GM23248 (cell line): Measurements from ENCODE around the gene CYP51A1. TPM values are rescaled to one million over a fixed set of nuclear protein-coding genes. Genes with fewer than 3 reads are reported as not detected.

Source experiments
- DNase-seq: peaks from one replicate; pipeline ENCODE4 v3.0.0-alpha.2; 2015
- H2AFZ ChIP-seq: fragments of 200-600 bp; sonication (generic); 2 replicates; pipeline ENCODE4 v1.6.1; 2016; ENCODE audit warnings: antibody characterized with exemption
- H3F3A ChIP-seq: fragments of 200-600 bp; sonication (generic); 2 replicates; pipeline ENCODE4 v1.6.1; 2016; ENCODE audit warnings: mild to moderate bottlenecking, antibody characterized with exemption, mixed run types; ENCODE audit not compliant: insufficient read depth
- H3K27ac ChIP-seq: fragments of 200-600 bp; sonication (generic); 2 replicates; pipeline ENCODE4 v1.5.1; 2016; ENCODE audit warnings: mild to moderate bottlenecking
- H3K27me3 ChIP-seq: fragments of 200-600 bp; sonication (generic); replicated peaks from 2 replicates; pipeline ENCODE4 v1.6.1; 2016; ENCODE audit warnings: mild to moderate bottlenecking; ENCODE audit not compliant: insufficient read depth
- H3K36me3 ChIP-seq: fragments of 200-600 bp; sonication (generic); 2 replicates; pipeline ENCODE4 v1.6.1; 2016; ENCODE audit warnings: low read depth, mild to moderate bottlenecking
- H3K4me1 ChIP-seq: fragments of 200-600 bp; sonication (generic); 2 replicates; pipeline ENCODE4 v1.6.1; 2016; ENCODE audit warnings: mild to moderate bottlenecking; ENCODE audit not compliant: insufficient read depth
- H3K4me2 ChIP-seq: fragments of 200-600 bp; sonication (generic); one replicate; pipeline ENCODE4 v1.6.1; 2016; ENCODE audit warnings: mild to moderate bottlenecking; ENCODE audit not compliant: unreplicated experiment
- H3K4me3 ChIP-seq: fragments of 200-600 bp; sonication (generic); 2 replicates; pipeline ENCODE4 v1.5.1; 2016; ENCODE audit warnings: mild to moderate bottlenecking
- H3K79me2 ChIP-seq: fragments of 200-600 bp; sonication (generic); 2 replicates; pipeline ENCODE4 v1.6.1; 2016; ENCODE audit warnings: mild to moderate bottlenecking; ENCODE audit not compliant: insufficient read depth
- H3K9ac ChIP-seq: fragments of 200-600 bp; sonication (generic); 2 replicates; pipeline ENCODE4 v1.6.1; 2016; ENCODE audit warnings: mild to moderate bottlenecking
- H3K9me2 ChIP-seq: fragments of 200-600 bp; sonication (generic); 2 replicates; pipeline ENCODE4 v1.6.1; 2016; ENCODE audit warnings: mixed run types, mild to moderate bottlenecking, moderate library complexity; ENCODE audit not compliant: insufficient read depth
- H3K9me3 ChIP-seq: fragments of 200-600 bp; sonication (generic); one replicate; pipeline ENCODE4 v1.6.1; 2017; ENCODE audit warnings: low read depth
- H4K20me1 ChIP-seq: fragments of 200-600 bp; sonication (generic); 2 replicates; pipeline ENCODE4 v1.6.0; 2016; ENCODE audit not compliant: insufficient read depth
- EZH2 ChIP-seq: fragments of 200-600 bp; sonication (generic); IDR thresholded peaks from 2 replicates; pipeline ENCODE4 v1.6.1; 2018; ENCODE audit warnings: antibody characterized with exemption, mild to moderate bottlenecking; ENCODE audit not compliant: insufficient read depth, poor library complexity, severe bottlenecking
- EZH2phosphoT487 ChIP-seq: fragments of 200-600 bp; sonication (generic); IDR thresholded peaks from 2 replicates; pipeline ENCODE4 v1.6.1; 2018; ENCODE audit warnings: antibody characterized with exemption, moderate library complexity, mild to moderate bottlenecking, low read depth; ENCODE audit not compliant: insufficient read depth
- WGBS, 2 experiments: methylation state at CpG; one replicate each; pipeline ENCODE4 v1.1.6; 2015 to 2017; ENCODE audit warnings: low lambda C conversion rate in 2 of 2, low coverage in 1 of 2; ENCODE audit errors: missing lambda C conversion rate in 2 of 2; 5-methylcytosine and 5-hydroxymethylcytosine counted together
- in situ Hi-C: fragments of 300-500 bp; cut with MboI; formaldehyde crosslinking; loops from 2 replicates; pipeline ENCODE4 v1.15.0; 2020
- polyA plus RNA-seq: library from polyadenylated mRNA; unstranded; fragments of >200 nt; fragmentation: Nextera tagmentation; extraction: Ambion mirVana; gene quantifications from 2 replicates; pipeline ENCODE4 v1.2.1, GENCODE V29; 2016
- total RNA-seq: library from RNA; depleted of rRNA; stranded (reverse); fragments of >200 nt; shearing (Covaris generic); gene quantifications from 2 replicates; pipeline ENCODE4 v1.2.3, GENCODE V29; 2014

Gene CYP51A1
- total and polyA plus RNA-seq, 2 experiments from 2014 or later, result 65.6 to 67.8 TPM

- Histone ChIP-seq H3K27ac (no peak overlapping the region), H3K9me3 (no peaks in the 10 kb centered on the region), H3K36me3 (no peaks in the 10 kb centered on the region), H2AFZ (no peak overlapping the region), H3K4me2 (no peak overlapping the region), H3K9me2 (no peaks in the 10 kb centered on the region), H3K4me3 (no peak overlapping the region), H3K9ac (no peak overlapping the region), H3F3A (no peaks in the 10 kb centered on the region), H3K4me1 (peaks cover 7% of the 10 kb centered on the region; the same call in 1 of the 2 replicates), H3K27me3 (no peaks in the 10 kb centered on the region), H3K79me2 (peaks cover 14% of the 10 kb centered on the region), H4K20me1 (no peaks in the 10 kb centered on the region)
- in situ Hi-C loops, result no loop called here
- DNase-seq, result no peak
- TF ChIP-seq EZH2phosphoT487 (no peak), EZH2 (no peak)
- 40 to 42% methylated on average over 2 of the region's 2 CpGs for WGBS, 2 experiments
Measured at GRCh38 chr7:92137557-92137956, 3.3 kb upstream of the CYP51A1 start.

GRCh38 chr7:92135052-92135889 is 994 bp upstream of the CYP51A1 start:
- Histone ChIP-seq H4K20me1 (no peaks in the 10 kb centered on the region), H3K9me3 (no peaks in the 10 kb centered on the region), H3K9me2 (no peaks in the 10 kb centered on the region), H3K27me3 (no peaks in the 10 kb centered on the region), H3K79me2 (peaks cover 37% of the 10 kb centered on the region), H2AFZ (peak overlapping the region; percentile 98), H3K36me3 (0 out of 2 replicates have a peak, but pooled peaks cover 8% of the 10 kb centered on the region), H3K4me3 (peak overlapping the region; percentile 90), H3K27ac (peak overlapping the region; percentile 84), H3F3A (no peaks in the 10 kb centered on the region), H3K4me1 (peaks cover 14% of the 10 kb centered on the region), H3K4me2 (peak overlapping the region; percentile 81), H3K9ac (peak overlapping the region; percentile 91)
- peak; percentile 55 for DNase-seq
- TF ChIP-seq EZH2 (no peak), EZH2phosphoT487 (no peak)
- in situ Hi-C loops, result no loop called here
- 32 to 34% methylated on average over 21 of the region's 21 CpGs for WGBS, 2 experiments

- peak overlapping the region; percentile 98 for H2AFZ ChIP-seq
- no peaks in the 10 kb centered on the region for H3K27me3 ChIP-seq
- TF ChIP-seq EZH2, result no peak
- TF ChIP-seq EZH2phosphoT487, result no peak
- in situ Hi-C loops, result no loop called here
- no peaks in the 10 kb centered on the region for H3F3A ChIP-seq
- peak overlapping the region; percentile 90 for H3K4me3 ChIP-seq
- DNase-seq, result peak; percentile 86
- peaks cover 45% of the 10 kb centered on the region for H3K79me2 ChIP-seq
- peak overlapping the region; percentile 91 for H3K9ac ChIP-seq
- 1% methylated on average over 38 to 40 of the region's 42 CpGs for WGBS, 2 experiments
- H4K20me1 ChIP-seq, result no peaks in the 10 kb centered on the region
- peak overlapping the region; percentile 84 for H3K27ac ChIP-seq
- H3K9me2 ChIP-seq, result no peaks in the 10 kb centered on the region
- H3K36me3 ChIP-seq, result peaks cover 11% of the 10 kb centered on the region; the same call in 1 of the 2 replicates
- no peaks in the 10 kb centered on the region for H3K9me3 ChIP-seq
- H3K4me2 ChIP-seq, result peak overlapping the region; percentile 81
- peaks cover 14% of the 10 kb centered on the region for H3K4me1 ChIP-seq
Measured at GRCh38 chr7:92133737-92134270, 473 bp downstream of the CYP51A1 start.

GRCh38 chr7:92133133-92133736 is 1.0 kb downstream of the CYP51A1 start:
- Histone ChIP-seq H3K9ac (peak overlapping the region; percentile 91), H3K27me3 (no peaks in the 10 kb centered on the region), H3K79me2 (peaks cover 45% of the 10 kb centered on the region), H3K9me2 (no peaks in the 10 kb centered on the region), H3K9me3 (no peaks in the 10 kb centered on the region), H3K27ac (peak overlapping the region; percentile 84), H3K4me3 (peak overlapping the region; percentile 90), H2AFZ (peak overlapping the region; percentile 98), H3F3A (no peaks in the 10 kb centered on the region), H3K4me1 (peaks cover 14% of the 10 kb centered on the region), H3K36me3 (peaks cover 15% of the 10 kb centered on the region; the same call in 1 of the 2 replicates), H3K4me2 (peak overlapping the region; percentile 81), H4K20me1 (no peaks in the 10 kb centered on the region)
- in situ Hi-C loops, result no loop called here
- TF ChIP-seq EZH2 (no peak), EZH2phosphoT487 (no peak)
- WGBS, 2 experiments, result 18 to 23% methylated on average over 15 of the region's 15 CpGs
- peak; percentile 58 for DNase-seq
